HG02763 (cell line): ENCODE measurements around the gene RILPL1.
"Not testable (repeated sequence)": the region's sequence is repeated elsewhere in the genome, so short reads cannot be mapped to it uniquely, and the experiment has no call there.

Source experiments
- ATAC-seq: cut with Tn5 transposase; IDR thresholded peaks from one replicate; pipeline ENCODE4 v1.9.1; 2021; ENCODE audit warnings: mild to moderate bottlenecking, moderate library complexity; ENCODE audit not compliant: unreplicated experiment

The RILPL1 gene, protein sequence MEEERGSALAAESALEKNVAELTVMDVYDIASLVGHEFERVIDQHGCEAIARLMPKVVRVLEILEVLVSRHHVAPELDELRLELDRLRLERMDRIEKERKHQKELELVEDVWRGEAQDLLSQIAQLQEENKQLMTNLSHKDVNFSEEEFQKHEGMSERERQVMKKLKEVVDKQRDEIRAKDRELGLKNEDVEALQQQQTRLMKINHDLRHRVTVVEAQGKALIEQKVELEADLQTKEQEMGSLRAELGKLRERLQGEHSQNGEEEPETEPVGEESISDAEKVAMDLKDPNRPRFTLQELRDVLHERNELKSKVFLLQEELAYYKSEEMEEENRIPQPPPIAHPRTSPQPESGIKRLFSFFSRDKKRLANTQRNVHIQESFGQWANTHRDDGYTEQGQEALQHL

DNA sequence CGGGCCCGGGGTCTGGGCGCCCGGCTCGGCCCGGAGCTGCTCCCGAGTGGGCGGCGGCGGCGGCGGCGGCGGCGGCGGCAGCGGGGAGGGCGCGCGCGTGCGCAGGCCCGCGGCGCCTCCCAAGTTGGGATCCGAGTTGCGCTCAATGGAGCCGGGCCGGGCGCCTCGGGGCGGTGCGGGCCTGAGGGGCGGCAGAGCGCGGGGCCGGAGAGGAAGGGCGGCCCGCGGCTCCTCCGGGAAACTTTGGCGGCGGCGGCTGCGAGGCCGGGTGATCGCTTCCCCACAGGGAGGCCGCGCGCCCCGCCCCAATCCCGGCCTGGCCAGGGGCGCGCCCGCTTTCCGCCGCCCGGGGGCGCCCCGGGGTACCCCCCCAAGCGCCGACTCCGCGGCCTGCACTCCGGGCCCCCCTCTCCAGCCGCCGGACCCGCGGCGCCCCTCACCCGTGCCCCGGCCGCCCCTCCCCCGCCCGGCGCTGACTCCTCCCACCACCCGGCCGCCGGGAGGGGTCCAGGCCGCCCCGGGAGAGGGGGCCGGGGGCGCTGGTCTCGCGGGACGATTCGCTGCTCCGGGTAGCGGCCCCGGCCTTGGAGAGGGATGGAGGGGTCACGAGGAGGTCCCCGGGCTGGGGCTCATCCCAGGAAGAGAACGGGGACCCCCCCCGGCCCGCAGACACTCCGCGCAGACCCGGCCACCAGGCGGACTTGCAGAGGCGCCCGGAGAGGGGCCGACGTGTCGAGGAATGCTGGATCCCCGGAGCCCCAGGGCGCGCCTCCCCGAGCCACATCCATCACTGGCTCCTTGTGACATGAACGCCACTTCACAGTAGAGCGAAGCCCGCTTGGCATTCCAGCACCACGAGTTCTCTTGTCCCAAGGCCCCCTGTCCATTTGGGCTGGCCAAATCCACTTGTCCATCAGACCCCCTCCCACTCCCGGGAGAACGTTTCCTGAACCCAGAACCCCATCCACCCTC, at the start of gene RILPL1:
RILPL1 (minus strand) TSS at position 48 of the 972 bp plus-strand sequence. CDS start 237 bp downstream, outside the sequence.
- no peak for ATAC-seq

DNA sequence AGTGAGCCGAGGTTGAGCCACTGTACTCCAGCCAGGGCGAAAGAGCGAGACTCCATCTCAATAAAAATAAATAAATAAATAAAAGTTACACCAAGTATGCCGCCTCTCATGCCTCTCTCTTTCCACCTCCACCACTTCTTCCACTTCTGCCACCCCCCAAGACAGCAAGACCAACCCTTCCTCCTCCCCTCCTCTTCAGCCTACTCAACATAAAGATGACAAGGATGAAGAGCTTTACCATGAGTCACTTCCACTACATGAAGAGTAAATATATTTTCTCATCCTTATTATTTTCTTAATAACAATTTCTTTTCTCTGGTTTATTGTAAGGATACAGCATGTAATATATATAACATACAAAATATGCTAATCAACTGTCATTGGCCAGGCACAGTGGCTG, 47.3 kb upstream of the RILPL1 start:
- ATAC-seq, result no peak

DNA sequence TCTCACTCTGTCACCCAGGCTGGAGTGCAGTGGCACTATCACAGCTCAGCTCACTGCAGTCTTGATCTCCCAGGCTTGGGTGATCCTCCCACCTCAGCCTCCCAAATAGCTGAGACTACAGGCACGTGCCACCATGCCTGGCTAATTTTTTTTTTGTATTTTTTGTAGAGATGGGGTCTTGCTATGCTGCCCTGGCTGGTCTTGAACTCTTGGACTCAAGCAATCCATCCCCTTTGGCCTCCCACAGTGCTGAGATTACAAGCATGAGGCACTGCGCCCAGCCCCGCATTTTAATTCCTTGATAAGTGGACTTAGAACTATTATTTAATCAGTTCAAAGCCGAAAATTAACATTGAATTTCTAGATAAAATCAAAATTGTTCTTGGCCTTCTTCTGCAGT, 45.3 kb upstream of the RILPL1 start:
- ATAC-seq, result not testable (repeated sequence)

DNA sequence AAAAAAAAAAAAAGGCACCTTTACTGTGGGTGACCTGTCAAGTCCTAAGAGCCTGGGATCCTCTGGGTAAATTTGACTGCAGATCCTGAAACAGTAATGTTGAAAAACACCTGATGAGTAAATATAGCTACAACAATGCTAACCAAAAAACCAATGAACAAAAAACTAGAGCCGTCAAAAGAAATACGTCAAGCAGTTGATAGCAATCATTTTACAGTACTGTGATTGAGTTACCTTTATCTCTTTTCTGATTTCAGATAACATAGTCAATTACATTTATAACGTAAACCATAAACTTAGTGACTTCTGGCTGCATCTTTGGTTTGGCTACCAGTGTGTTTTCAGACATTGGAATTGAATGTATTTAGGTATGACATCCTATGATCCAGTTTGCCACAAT, 44.7 kb upstream of the RILPL1 start:
- ATAC-seq, result no peak

DNA sequence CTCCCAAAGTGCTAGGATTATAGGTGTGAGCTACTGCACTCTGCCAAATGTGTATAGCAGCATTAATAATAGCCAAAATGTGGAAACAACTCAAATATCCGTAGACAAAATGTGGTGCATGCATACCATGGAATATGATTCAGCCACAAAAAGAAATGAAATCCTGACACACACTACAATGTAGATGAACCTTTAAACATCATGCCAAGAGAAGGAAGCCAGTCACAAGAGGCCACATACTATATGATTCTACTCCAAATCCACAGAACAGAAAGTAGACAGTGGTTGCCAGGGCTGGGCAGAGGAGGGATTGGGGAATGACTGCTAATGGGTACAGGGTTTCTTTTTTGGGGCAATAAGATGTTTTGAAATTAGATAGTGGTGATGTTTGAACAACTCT, 43.1 kb upstream of the RILPL1 start:
- no peak for ATAC-seq

DNA sequence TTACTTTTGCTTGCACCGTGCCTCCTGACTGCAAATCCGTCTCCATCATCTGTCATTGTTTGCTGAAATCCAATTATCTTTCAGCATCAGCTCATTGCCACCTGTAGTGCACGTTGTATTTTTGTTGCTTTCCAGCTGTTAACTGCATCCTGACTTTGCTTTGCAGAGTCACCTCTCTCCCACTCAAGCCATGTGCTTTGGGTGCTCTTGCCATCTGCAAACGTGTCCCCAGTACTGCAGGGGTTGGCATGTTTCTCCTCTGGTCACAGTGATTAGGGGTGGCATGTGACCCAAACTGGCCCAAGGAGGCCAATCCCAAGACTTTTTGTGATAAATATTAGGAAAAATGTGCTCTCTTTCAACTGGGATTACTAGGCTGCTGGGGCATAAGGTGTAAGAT, 40.4 kb upstream of the RILPL1 start:
- no peak for ATAC-seq

DNA sequence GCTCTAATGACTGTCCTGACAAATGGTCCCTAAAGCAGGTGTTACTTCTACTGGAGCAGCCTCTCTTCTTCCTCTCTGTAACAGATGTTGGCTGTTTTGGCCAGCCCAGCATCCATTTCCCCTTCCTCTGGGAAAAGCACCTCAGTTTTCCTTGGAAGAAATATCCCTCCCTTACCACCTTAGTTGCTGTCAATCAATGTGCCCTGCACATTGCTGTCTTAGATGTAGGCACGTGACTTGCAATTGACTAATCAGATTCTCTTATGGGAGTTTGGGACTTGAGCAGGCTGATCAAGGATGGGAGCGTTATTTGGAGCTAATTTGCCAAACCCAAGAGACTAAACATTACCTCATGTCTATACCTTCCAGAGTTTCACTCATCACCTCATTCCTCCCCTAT, 38.9 kb upstream of the RILPL1 start:
- ATAC-seq, result no peak

DNA sequence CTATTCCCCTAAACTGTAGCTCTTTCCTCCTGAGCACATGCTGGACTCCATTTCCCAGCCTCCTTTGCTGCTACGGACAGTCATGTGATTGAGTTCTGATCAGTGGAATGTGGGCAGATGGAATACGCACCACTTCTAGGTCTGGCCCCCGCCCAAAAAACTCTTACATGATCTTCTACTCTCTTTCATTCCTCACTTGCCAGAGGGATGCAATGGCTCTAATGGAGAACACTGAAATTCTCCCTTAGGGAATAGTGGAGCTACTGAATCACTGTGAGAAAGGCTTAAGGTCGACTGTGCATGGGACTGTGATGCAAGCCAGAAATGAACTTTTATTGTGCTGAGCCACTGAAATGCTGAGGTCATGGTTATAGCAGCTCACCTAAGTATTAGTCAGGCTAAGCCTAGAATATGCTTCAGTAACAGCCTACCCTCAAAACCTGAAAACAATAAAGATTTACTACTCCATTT, 37.9 kb upstream of the RILPL1 start:
- ATAC-seq, result no peak

DNA sequence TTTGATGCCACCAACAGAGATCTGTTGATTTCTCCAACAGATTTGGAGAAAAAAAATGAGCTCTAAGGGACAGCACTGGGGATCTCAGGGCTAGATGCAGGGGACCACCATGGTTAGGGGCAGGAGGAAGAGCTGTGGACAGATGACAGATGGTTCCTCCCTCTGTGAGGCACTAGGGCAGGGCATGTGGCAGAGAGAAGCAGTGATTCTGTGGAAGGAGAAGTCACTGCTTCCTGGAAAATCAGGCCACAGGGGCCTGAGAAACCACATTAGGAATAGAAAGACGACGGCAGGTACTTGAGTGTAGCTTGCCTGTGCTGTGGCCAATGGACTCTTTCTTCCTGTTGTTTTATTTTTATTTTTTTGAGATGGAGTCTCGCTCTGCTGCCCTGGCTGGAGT, 25.9 kb upstream of the RILPL1 start:
- no peak for ATAC-seq

DNA sequence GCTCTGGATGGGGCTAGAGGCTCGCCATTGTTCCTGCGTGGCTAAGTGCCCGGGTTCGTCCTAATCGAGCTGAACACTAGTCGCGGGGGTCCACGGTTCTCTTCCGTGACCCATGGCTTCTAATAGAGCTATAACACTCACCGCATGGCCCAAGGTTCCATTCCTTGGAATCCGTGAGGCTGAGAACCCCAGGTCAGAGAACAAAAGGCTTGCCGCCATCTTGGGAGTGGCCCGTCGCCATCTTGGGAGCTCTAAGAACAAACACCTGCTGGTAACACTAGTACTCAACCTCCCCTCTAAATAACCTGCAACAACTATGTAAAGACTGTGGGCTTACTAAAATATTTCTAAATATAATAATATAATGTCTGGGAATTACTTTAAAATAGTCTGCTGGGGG, 25.0 kb upstream of the RILPL1 start:
- ATAC-seq, result not testable (repeated sequence)

DNA sequence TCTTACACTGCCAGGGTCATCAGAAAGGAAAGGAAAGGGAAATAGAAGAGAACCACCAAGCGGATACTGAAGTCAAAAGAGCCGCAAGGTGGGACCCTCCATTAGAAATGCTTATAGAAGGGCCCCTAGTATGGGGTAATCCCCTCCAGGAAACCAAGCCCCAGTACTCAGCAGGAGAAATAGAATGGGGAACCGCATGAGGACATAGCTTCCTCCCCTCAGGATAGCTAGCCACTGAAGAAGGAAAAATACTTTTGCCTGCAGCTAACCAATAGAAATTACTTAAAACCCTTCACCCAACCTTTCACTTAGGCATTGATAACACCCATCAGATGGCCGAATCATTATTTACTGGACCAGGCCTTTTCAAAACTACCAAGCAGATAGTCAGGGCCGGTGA, 21.3 kb upstream of the RILPL1 start:
- not testable (repeated sequence) for ATAC-seq

DNA sequence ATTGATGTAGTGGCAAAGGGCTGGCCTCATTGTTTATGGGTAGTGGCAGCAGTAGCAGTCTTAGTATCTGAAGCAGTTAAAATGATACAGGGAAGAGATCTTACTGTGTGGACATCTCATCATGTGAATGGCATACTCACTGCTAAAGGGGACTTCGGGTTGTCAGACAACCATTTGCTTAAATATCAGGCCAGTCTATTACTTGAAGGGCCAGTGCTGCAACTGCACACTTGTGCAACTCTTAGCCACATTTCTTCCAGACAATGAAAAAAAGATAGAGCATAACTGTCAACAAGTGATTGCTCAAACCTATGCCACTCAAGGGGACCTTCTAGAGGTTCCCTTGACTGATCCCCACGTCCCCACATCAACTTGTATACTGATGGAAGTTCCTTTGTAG, 20.6 kb upstream of the RILPL1 start:
- ATAC-seq, result not testable (repeated sequence)

DNA sequence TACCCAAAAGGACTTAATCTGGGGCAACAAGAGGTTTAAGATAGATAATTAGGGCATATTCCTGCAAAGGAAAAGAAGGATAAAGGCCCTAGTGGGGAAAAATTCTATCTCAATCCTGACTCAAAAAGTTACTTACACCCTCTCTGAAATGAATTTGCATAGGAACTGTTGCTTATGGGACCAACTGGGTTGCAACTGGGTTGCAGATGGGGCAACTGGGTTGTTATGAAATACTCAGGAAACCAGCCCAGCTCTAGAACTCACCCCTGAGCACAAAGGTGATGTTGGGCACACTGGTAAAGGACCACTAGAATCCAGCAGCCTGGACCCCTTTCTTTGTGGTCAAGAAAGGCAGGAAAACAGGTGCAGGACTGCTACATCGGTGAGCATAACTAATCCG, 17.2 kb upstream of the RILPL1 start:
- ATAC-seq, result no peak

DNA sequence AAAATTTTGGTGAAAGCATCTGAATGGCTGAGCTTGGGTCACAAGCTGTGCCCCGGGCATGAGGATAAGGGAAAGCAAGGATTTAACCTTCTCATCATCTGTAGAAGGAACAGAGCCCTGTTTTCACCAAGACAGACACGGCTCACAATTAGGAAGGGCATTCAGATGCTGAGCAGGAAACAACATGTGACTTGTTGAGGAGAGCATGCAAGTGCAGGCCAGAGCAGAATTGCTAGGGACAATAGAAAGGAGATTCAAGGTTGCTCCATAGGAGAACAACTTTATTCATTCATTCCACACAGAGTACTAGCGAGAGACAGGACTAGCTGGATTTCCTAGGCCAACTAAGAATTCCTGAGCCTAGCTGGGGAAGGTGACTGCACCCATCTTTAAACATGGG, 14.6 kb upstream of the RILPL1 start:
- no peak for ATAC-seq

DNA sequence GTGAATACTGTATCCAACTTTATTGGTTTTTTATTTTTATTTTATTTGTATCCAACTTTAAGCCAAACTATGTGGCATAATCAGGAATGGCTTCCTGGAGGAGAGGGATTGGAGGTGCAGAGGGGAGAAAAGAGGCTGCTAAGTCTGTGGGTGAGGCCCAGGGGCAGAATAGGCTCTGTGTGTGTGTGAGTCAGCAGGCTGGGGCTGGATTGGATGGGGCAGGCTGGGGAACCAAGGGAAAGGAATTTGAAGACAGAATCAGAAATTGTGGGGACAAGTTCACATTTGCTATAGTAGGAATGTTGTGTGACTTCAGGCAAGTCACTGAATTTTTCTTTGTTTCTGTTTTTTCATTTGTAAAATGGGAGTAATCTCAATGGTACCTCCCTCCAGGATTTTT, 12.8 kb upstream of the RILPL1 start:
- no peak for ATAC-seq

DNA sequence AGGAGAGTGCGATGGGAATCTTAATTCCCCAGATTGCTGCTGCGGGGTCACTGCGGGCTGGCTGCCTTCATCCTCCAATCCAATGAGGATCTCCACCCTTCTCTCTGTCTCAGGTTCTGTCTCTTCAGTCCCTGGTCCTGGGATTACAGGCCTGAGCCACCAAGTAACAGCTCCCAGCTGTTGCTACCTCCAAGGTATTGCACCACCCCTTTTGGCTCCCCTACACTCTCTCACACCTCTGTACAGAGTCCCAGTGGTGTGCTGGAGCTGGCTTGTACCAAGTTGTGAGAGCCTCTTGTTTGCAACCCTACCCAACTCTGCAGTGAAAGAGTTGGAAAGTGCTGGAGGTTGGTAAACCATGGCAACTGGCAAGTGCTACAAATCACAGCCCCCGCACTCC, 10.0 kb upstream of the RILPL1 start:
- ATAC-seq, result no peak

DNA sequence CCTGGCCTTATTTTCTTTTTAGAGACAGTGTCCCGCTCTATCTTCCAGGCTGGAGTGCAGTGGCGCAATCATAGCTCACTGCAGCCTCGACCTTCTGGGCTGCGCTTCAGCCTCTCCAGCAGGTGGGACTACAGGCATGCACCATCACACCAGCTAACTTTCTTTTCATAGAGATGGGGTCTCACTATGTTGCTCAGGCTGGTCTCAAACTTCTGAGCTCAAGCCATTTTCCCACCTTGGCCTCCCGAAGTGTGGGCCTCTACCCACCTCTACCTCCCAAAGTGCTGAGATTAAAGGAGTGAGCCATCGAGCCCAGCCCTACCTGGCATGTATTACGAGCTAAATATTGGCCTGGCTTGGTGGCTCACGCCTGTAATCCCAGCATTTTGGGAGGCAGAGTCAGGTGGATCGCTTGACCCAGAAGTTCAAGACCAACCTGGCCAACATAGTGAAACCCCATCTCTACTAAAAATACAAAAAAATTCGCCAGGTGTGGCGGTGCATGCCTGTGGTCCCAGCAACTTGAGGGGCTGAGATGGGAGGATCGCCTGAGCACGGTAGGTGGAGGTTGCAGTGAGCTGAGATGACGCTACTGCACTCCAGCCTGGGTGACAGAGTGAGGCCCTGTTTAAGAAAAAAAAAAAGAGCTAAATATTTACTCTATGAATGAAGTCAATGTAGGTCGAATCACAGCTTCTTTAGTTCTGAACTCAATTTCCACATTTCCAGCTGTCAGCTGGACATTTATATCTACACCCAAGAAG, 7.6 kb upstream of the RILPL1 start:
- no peak for ATAC-seq

DNA sequence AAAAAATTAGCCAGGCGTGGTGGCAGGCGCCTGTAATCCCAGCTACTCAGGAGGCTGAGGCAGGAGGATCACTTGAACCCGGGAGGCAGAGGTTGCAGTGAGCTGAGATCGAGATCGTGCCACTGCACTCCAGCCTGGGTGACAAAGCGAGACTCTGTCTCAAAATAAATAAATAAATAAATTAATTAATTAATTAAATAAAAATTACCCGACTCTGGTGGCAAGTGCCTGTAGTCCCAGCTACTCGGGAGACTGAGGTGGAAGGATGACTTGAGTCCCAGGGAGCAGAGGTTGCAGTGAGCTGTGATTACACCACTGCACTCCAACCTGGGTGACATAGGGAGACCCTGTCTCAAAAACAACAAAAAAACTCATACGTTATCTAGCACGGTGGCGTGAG, 2.4 kb upstream of the RILPL1 start:
- not testable (repeated sequence) for ATAC-seq

DNA sequence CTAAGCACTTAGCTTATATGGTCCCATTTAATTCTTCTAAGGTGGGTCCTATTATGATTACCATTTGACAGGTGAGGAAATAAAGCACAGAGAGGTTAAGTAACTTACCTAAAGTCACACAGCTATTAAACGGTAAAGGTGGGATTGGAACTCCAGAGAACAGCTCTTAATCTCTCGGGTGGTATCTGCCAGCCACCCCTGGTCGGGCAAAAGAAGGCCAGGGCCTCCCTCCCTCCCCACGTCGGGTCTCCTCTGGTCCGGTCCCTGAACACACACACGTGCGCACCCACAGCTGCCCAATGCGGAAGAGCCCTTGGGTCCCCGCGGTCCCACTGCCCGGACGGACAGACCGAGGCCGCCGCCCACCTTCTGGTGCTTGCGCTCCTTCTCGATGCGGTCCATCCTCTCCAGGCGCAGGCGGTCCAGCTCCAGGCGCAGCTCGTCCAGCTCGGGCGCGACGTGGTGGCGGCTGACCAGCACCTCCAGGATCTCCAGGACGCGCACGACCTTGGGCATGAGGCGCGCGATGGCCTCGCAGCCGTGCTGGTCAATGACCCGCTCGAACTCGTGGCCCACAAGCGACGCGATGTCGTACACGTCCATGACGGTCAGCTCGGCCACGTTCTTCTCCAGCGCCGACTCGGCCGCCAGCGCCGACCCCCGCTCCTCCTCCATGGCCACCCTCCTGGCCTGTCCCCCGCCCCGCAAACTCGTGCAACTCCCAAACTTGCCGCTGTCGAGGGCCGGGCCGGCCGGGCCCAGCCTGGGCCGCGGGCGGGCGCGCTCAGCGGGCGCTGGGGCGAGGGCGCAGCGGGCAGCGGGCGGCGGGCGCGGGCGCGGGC, 490 bp downstream of the RILPL1 start:
- ATAC-seq, result no peak

DNA sequence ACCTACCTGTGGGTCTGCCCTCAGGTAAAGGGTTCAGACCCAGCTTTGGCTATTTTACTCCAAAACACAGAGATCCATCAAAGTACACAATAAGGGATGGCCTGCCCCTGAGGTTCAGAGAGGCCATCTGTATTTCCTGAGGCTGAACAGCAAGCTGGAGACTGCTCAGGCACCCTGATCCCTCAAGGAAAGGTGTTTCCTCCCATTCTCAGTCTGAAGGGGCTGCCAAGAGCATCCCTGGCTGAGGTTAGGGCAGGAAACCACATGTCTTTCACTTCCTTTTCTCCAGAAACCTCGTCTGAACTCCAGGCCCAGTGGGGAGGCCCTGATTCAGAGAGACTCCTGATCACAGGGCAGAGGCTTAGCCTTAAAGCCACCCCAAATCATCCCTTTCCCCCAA, 1.5 kb downstream of the RILPL1 start:
- no peak for ATAC-seq
